ENCODE data around the gene NRXN3. TPM values are rescaled to one million over a fixed set of nuclear protein-coding genes. Genes with fewer than 3 reads are reported as not detected.

The NRXN3 gene
- total RNA-seq, 1 donor from 2014 or later = 18.0 TPM

DNA sequence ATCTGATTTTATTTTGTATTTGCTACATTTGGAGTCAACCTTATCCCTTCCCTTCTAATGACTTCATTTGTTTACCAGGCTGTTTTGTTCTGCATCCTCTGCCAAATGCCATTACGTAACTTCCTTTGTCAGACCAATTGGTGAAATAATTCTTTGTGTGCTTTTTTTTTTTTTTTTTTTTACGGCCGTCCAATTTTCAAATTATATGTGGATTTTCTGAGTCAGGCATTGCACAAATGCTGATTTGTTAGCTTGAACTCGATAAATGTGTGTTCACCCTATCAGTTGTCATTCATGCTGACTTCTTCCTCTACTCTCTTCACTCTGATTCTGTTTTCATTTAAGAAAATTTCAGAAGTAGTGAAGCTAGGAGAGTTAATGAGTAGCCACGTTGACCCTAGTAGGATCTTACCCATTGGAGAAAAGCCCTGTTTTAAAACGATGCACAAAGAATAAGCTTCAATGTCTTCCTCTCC is 1654.9 kb downstream of the NRXN3 start:
- Histone ChIP-seq H4K20me1 (ENCODE audit: insufficient read depth, low read length) (no peaks in the 10 kb centered on the region), H3K9me3 (ENCODE audit: insufficient read depth, low read depth, low read length) (no peaks in the 10 kb centered on the region), H2AFZ (ENCODE audit: low read depth, low read length) (no peak overlapping the region), H3K4me3 (ENCODE audit: insufficient read depth, low read depth, low read length) (no peak overlapping the region), H3K9ac (ENCODE audit: low read length) (no peak overlapping the region), H3K27me3 (ENCODE audit: insufficient read depth, low read length) (no peaks in the 10 kb centered on the region), H3K4me2 (ENCODE audit: low read length) (no peak overlapping the region), H3K79me2 (ENCODE audit: insufficient read depth, low read length) (no peaks in the 10 kb centered on the region), H3K4me1 (ENCODE audit: insufficient read depth, low read length) (no peaks in the 10 kb centered on the region), H3K36me3 (ENCODE audit: insufficient read depth, low read length) (no peaks in the 10 kb centered on the region), H3K27ac (ENCODE audit: low read depth, low read length) (no peak overlapping the region)
- Mint-ChIP-seq H3K9me3 (ENCODE audit: unreplicated experiment) (no peaks in the 10 kb centered on the region), H3K27ac (ENCODE audit: unreplicated experiment) (no peak overlapping the region), H3K4me3 (ENCODE audit: unreplicated experiment) (no peak overlapping the region), H3K36me3 (ENCODE audit: low read depth, unreplicated experiment) (no peaks in the 10 kb centered on the region), H3K4me1 (ENCODE audit: low read depth, unreplicated experiment) (no peaks in the 10 kb centered on the region), H3K27me3 (ENCODE audit: low read depth, unreplicated experiment) (no peaks in the 10 kb centered on the region)
- FAIRE-seq (no peak), DNase-seq (ENCODE audit: low read depth) (peak; percentile 10)
- TF ChIP-seq, protein P1, sequence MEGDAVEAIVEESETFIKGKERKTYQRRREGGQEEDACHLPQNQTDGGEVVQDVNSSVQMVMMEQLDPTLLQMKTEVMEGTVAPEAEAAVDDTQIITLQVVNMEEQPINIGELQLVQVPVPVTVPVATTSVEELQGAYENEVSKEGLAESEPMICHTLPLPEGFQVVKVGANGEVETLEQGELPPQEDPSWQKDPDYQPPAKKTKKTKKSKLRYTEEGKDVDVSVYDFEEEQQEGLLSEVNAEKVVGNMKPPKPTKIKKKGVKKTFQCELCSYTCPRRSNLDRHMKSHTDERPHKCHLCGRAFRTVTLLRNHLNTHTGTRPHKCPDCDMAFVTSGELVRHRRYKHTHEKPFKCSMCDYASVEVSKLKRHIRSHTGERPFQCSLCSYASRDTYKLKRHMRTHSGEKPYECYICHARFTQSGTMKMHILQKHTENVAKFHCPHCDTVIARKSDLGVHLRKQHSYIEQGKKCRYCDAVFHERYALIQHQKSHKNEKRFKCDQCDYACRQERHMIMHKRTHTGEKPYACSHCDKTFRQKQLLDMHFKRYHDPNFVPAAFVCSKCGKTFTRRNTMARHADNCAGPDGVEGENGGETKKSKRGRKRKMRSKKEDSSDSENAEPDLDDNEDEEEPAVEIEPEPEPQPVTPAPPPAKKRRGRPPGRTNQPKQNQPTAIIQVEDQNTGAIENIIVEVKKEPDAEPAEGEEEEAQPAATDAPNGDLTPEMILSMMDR (IDR thresholded peaks at IDR 0.05; ENCODE audit: insufficient read depth, low read depth, low read length) = no peak
- TF ChIP-seq EZH2 (IDR thresholded peaks at IDR 0.05; ENCODE audit: insufficient read depth, low read length) = no peak

DNA sequence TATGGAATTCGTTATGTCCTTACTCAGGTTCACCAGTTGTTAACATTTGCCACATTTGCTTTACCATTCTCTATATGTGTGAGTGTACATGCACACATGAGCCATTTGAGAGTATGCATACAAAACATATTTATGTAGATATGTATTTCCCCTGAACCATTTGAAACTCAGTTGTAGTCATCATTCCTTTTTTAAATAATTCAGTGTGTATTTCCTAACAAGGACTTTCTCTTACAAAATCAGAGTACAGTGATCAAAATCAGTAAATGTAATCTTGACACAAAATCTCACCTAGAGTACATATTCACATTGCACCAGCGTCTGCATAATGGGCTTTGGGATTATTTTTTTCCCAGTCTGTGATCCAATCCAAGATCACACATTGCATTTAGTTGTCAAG is 1656.2 kb downstream of the NRXN3 start:
- Histone ChIP-seq H3K4me1 (ENCODE audit: insufficient read depth, low read length) (no peaks in the 10 kb centered on the region), H2AFZ (ENCODE audit: low read depth, low read length) (no peak overlapping the region), H3K36me3 (ENCODE audit: insufficient read depth, low read length) (no peaks in the 10 kb centered on the region), H3K79me2 (ENCODE audit: insufficient read depth, low read length) (no peaks in the 10 kb centered on the region), H3K9me3 (ENCODE audit: insufficient read depth, low read depth, low read length) (no peaks in the 10 kb centered on the region), H3K27me3 (ENCODE audit: insufficient read depth, low read length) (no peaks in the 10 kb centered on the region), H3K4me2 (ENCODE audit: low read length) (no peak overlapping the region), H3K27ac (ENCODE audit: low read depth, low read length) (no peak overlapping the region), H3K9ac (ENCODE audit: low read length) (no peak overlapping the region), H3K4me3 (ENCODE audit: insufficient read depth, low read depth, low read length) (no peak overlapping the region), H4K20me1 (ENCODE audit: insufficient read depth, low read length) (no peaks in the 10 kb centered on the region)
- no peaks in the 10 kb centered on the region for H3K9me3 Mint-ChIP-seq (ENCODE audit: unreplicated experiment)
- H3K36me3 Mint-ChIP-seq (ENCODE audit: low read depth, unreplicated experiment) = no peaks in the 10 kb centered on the region
- no peaks in the 10 kb centered on the region for H3K27me3 Mint-ChIP-seq (ENCODE audit: low read depth, unreplicated experiment)
- FAIRE-seq (no peak), DNase-seq (ENCODE audit: low read depth) (no peak)
- H3K4me3 Mint-ChIP-seq (ENCODE audit: unreplicated experiment) = no peak overlapping the region
- TF ChIP-seq, protein P1 (IDR thresholded peaks at IDR 0.05; ENCODE audit: insufficient read depth, low read depth, low read length) = no peak
- no peak for TF ChIP-seq EZH2 (IDR thresholded peaks at IDR 0.05; ENCODE audit: insufficient read depth, low read length)
- H3K4me1 Mint-ChIP-seq (ENCODE audit: low read depth, unreplicated experiment) = no peaks in the 10 kb centered on the region
- H3K27ac Mint-ChIP-seq (ENCODE audit: unreplicated experiment) = no peak overlapping the region

DNA sequence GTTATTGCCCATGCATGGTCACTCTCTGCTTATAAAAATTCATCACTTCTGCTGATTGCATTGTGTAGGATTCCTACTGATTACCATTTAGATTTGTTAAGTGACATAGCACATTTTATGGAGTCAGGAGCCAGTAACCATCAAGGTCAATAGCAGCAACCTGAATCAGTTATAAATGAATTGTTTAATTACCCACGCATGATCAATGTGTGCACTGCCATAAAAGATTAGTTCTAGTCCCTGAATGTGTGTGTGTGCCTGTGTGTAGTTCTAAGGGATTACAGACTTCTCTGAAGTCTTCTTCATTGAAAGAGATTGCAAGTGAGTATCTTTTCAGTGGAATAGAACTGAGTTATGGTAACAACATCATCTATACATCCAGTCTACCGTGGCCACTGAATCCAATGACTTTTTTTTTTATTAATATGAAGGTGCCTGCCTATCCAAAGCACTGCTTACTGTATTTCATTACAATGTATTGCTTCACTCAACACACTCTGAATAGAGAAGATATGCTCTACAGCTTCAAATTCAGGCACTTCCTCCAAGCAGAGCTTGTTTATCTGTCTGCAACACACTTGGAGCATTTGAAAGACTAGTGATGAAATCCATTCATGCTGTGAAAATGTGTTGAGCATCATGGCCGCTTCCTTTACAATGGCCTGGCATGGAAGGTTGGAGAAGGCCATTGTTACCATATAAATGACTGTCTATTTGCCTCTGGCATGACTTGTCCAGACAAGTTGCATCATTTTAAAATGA is 1659.4 kb downstream of the NRXN3 start:
- H3K36me3 Mint-ChIP-seq (ENCODE audit: low read depth, unreplicated experiment) = no peaks in the 10 kb centered on the region
- H3K27me3 Mint-ChIP-seq (ENCODE audit: low read depth, unreplicated experiment) = no peaks in the 10 kb centered on the region
- Histone ChIP-seq H4K20me1 (ENCODE audit: insufficient read depth, low read length) (no peaks in the 10 kb centered on the region), H3K4me2 (ENCODE audit: low read length) (no peak overlapping the region), H3K27me3 (ENCODE audit: insufficient read depth, low read length) (no peaks in the 10 kb centered on the region), H3K9me3 (ENCODE audit: insufficient read depth, low read depth, low read length) (no peaks in the 10 kb centered on the region), H2AFZ (ENCODE audit: low read depth, low read length) (no peak overlapping the region), H3K36me3 (ENCODE audit: insufficient read depth, low read length) (no peaks in the 10 kb centered on the region), H3K4me3 (ENCODE audit: insufficient read depth, low read depth, low read length) (no peak overlapping the region), H3K4me1 (ENCODE audit: insufficient read depth, low read length) (no peaks in the 10 kb centered on the region), H3K79me2 (ENCODE audit: insufficient read depth, low read length) (no peaks in the 10 kb centered on the region), H3K27ac (ENCODE audit: low read depth, low read length) (no peak overlapping the region), H3K9ac (ENCODE audit: low read length) (no peak overlapping the region)
- H3K4me1 Mint-ChIP-seq (ENCODE audit: low read depth, unreplicated experiment) = no peaks in the 10 kb centered on the region
- no peak for FAIRE-seq
- no peak for TF ChIP-seq EZH2 (IDR thresholded peaks at IDR 0.05; ENCODE audit: insufficient read depth, low read length)
- TF ChIP-seq, protein P1 (IDR thresholded peaks at IDR 0.05; ENCODE audit: insufficient read depth, low read depth, low read length) = no peak
- H3K4me3 Mint-ChIP-seq (ENCODE audit: unreplicated experiment) = no peak overlapping the region
- H3K9me3 Mint-ChIP-seq (ENCODE audit: unreplicated experiment) = no peaks in the 10 kb centered on the region
- no peak overlapping the region for H3K27ac Mint-ChIP-seq (ENCODE audit: unreplicated experiment)
- no peak for DNase-seq (ENCODE audit: low read depth)

Data from astrocyte (in vitro differentiated cells and primary cell).